ENCODE data around the gene KYNU.
"Not testable (repeated sequence)": the region's sequence is repeated elsewhere in the genome, so short reads cannot be mapped to it uniquely, and the experiment has no call there.

Gene KYNU

DNA sequence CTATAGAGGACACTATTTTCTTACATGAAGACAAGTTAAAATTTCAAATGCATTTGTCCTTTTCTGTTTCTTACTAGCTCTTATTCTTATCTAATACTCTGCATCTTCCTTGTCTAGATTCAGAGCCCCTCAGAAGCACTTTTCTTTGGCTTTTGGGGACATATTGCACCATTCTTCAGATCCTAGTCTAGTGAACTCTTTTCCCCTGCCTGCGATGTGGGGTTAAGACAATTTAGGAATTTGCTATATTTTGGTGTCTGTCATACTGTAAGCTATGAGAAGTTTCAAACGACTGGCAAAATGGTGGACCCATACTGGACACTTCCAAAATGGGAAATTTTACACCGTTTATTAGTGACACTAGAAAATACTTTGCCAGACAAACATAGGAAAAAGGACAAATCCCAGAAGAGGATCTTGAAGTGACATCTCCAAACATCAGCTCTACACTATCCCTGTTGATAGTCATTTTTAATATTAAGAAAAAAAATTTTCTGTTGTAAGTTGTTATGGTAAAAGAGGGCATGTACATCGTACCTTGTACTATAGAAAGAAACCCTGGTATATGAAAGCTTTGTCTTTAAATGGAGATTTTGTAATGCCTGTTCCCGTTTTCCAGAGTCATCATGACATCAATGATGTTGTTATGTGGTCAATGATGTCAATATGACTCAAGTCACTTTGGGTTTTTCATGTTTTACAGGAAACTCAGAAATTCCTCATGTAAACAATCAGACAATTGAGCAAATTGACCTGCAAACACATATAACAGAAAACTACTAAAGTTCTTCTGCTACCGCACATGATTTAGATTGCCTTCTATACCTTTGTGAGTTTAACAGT is 4.4 kb upstream of the KYNU start:
- DNase-seq: no peak

DNA sequence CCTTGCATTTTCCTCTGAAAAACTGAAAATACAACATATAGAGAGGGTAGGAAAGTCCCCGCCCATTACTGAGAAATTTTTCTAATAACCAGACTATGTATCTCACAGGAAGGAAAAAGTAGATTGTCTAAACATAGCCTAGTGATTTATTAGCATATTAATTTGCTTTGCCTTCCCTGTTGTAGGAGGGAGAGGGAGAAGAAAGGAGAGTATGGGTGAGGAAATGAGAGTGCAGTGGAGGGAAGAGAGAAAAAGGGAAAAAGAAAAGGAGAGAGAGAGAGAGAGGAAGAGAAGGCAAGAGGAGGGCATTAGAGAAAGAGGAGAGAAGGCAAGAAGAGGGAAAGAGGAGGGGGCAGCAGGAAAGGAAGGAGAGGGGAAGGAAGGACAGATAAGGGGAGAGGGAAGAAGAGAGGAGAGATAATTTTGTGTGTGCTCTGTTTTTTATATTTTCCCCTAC is 3.6 kb upstream of the KYNU start:
- no peak for DNase-seq

DNA sequence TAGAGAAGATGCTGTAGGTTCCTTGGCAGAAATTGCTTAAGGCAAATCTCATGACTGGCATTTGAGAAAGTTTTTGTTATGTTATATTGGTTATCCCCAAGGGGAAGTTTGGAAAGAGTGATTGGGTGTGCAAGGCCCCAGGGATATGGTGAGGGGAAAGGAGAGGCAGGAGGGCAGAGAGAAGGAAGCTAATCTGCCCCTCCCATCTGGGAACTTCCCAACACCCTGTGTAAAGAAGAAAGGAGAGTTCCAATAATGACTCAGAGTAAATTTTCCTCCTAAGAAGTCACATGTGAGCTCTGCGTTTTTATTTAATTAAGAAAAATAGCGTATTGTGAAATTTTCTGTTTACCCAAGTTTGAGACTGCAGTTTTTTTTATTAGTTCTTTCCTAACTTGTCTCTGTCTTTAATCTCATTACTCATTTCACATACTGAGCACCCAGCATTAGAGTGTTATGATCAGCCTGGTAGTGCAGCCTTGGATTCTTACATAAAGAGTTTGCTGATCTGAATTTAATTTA is 3.1 kb upstream of the KYNU start:
- no peak for DNase-seq

DNA sequence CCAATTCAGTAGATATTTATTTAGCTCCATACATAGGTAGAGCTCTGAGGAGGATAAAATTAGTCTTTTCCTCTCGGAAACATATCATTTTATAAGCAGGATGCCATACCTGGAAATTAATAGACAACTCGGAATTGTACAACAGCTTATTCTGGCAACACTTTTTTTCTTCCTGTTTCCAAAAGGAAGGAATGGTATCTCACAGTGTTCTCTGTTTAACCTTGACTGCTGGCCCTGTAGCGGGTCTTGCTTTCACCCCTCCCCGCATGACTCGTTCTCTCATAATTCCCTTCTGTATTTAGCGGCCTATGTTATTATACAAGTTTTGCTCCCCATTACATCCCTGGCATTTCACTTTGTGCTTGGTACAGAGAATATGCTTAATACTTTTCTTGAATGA is 2.5 kb upstream of the KYNU start:
- no peak for DNase-seq

DNA sequence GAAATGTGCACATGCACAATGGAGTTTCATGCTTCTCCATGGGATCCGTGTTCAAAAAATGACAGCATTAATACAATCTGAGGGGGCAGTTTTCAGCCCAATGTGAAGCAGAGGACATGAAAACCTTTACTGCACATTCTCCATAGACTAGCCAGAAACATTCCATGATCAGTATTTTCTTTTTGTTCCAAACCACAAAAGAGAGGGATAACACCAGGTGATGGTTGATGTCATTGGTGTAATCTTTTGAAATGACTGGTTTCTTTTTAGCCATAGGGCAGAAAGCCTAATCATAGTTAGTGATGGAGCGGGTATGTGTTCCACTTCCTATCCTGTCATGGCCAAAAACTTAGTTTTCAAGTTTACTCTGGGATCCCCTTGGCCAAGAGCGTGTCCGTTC is 1.8 kb upstream of the KYNU start:
- no peak for DNase-seq

DNA sequence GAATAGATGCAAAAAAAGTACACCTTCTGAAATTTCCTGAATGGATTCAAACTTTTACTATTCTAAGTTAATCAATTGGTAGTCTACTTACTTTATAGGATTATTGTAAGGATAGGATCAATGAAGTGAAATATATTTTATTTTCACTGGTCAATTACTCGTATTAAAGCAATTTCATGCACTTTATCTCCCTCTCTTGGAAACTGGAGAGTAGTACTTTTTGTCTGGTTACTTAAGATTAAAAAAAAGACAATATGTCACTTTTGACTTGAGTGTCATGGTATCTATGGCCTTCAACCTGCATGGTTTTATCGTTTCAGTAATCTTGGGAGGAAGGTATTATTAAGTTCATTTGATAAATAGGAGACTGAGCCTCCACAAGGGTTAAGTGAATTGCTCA is 1.0 kb upstream of the KYNU start:
- DNase-seq: no peak

DNA sequence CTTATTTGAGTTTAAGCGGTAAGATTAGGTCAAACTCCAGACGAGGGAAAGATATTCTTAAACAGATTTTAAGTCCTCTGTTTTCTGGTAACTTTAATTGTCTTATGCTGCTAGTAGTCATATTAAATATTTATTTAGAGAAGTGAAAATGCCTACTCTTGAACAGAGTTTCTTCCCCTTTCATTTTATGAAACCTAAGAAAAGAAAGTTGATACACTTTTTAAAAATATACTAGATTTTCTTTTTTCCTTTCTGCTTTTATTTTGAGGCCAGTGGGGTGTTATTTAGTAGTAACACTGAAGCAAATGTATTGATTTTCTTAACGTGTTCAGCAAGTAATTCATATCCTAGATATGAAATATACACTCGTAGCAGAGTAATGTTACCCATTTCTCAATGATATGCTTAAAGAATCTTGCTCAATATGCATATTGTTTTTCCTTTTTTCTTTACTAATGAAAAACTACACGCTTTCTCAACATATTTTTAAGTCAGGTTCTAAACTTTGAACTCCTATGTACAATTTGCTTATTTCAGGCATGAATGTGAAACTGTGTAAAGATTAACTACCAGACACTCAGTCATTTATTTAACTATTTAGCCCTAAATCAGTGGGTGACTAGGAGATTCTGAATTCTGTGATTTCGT is 691 bp downstream of the KYNU start:
- DNase-seq: no peak

DNA sequence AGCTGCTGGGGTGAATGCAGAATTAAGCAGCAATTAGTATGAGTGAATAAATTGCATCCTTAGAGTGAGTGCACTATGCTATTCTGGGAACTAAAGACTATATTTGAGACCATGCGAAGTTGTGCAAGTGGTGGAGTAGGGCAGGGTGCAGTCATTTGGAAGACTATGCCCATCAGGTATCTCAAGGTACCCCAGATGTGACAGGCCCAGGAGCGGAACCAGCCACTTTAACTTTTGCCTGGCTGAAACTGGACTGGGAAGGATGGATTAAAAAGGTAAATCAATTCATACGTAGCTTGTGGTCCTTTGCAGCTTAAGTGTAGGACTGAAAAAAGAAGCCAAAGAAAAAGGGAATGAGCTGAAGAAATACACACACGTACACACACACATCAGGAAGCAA is 1.7 kb downstream of the KYNU start:
- DNase-seq: no peak

DNA sequence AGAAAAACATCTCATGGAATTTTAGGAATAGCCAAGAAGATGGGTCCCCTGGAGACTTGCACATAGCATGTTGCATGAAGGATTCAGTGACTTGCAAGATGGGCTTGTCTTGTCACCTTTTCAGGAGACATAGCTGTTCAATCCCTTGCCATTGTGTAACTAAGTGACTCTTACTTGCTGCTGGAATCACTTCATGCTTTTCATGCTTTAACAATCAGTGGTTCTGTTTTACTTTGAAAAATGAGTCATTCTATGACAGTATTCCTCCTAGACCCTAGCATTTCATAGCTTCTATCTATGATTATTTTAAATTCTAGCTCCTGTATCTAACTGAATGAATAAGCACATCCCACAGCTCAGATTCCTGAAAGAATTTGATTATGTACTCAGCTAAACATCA is 2.8 kb downstream of the KYNU start:
- no peak for DNase-seq

DNA sequence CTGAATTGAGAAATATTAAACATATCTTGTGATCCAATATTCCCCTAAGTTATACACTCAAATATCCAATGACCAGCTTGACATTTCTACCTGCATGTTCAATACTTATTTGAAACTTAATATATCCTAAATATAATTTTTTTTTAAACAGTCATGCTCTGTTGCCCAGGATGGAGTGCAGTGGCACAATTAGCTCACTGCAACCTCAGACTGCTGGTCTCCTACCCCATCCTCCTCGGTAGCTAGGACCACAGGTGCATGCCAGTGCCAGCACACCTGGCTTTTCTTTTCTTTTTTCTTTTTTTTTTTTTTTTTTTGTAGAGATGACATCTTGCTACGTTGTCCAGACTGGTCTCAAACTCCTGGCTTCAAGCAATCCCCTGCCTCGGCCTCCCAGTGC is 4.2 kb downstream of the KYNU start:
- DNase-seq: no peak

DNA sequence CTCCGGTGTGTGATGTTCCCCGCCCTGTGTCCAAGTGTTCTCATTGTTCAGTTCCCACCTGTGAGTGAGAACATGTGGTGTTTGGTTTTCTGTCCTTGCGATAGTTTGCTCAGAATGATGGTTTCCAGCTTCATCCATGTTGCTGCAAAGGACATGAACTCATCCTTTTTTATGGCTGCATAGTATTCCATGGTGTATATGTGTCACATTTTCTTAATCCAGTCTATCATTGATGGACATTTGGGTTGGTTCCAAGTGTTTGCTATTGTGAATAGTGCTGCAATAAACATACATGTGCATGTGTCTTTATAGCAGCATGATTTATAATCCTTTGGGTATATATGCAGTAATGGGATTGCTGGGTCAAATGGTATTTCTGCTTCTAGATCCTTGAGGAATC is 5.0 kb downstream of the KYNU start:
- not testable (repeated sequence) for DNase-seq

DNA sequence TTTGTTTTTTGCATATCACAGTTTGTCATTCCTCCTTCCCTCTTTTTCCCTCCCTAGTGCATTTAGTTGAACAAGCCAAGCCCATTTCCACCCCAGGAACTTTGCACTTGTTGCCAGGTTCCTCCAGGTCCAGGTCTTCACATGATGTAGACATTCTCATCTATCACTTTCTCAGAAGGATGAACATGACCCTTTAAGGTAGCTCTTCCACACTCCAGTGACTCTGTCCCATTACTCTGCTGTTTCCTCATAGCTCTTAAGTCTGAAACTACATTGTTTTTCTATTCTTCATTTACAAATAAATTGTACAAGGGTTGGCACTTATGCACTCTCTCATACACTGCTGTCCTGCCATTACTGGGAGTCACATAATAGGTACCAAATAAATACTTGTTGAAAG is 6.1 kb downstream of the KYNU start:
- no peak for DNase-seq

DNA sequence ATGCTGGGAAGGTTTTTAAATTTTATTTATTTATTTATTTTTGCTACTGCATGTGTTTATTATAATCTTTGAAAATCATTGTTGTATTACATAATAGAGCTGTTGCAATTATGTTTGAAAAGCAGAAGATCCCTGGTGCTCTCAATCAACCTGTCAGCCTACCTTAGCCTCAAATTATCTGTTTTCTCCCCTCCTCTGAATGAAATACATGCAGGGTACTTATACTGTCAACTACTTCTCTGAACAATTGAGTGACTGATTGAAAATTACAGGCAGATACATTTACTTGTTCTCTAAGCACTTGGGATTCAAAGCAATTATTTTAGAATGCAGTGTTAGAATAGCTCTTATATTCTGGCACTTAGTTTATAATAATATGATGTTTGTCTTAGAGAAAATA is 8.1 kb downstream of the KYNU start:
- DNase-seq: peak in 2 of 3 experiments; percentile 15 to 73

DNA sequence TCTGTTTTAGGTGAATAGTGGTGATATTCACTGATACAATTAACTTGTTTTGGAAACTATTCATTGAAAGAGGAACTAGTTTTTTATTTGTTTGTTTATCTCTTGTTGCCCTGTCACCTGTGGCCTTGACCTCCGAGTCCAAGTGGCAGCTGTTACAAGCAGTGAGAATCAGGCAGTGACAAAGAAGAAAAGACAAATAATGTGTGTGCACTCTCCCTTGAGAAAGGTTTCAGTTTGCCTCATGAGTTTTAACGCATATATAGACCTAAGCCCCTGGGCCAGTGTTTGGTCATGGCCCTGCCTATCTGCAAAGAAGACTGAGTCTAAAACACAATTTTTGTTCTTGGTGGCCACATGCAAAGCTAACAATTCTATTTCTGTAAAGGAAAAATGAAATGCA is 15.3 kb downstream of the KYNU start:
- peak in 1 of 3 experiments; percentile 16 for DNase-seq

DNA sequence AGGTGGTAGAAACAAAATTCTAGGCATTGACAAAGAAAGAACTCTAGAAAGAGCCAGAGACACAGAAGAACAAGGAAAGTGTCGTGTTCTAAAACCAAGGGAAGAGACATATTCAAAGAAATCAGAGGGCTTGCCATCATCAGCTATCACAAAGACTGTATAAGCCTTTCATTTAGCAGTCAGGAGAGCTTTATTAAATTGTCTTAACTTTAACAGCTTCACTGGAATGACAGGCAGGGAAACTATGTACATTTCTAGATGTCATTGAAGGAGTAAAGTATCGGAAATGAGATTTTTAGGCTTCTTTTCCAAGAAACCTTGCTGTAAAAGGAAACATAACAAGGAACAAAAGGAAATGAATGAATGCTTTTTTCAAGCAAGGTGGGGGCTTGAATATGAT is 15.8 kb downstream of the KYNU start:
- no peak for DNase-seq

DNA sequence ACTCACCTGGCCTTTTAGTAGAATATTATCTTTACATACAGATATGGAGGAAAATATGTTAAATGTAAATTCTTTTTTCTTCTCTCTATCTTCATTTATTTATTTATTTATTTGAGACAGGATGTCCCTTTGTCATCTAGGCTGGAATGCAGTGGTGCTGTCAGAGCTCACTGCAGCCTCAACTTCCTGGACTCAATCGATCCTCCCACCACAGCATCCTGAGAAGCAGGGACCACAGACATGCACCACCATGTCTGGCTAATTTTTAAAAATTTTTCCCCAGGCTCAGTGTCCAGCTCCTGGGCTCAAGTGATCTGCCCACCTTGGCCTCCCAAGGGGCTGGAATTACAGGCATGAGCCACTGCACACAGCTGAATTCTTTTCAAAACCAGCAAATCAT is 20.3 kb downstream of the KYNU start:
- peak in 1 of 3 experiments; percentile 29 for DNase-seq

DNA sequence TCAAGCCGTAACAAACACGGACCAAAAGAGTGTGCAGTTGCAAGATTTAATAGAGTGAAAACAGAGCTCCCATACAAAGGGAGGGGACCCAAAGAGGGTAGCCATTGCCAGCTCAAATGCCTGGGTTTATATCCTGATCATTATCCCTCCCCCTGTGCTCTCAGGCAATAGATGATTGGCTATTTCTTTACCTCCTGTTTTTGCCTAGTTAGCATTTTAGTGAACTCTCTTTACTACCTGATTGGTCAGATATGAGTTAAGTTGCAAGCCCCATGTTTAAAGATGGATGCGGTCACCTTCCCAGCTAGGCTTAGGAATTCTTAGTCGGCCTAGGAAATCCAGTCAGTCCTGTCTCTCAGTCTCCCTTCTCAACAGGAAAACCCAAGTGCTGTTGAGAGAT is 22.9 kb downstream of the KYNU start:
- DNase-seq: not testable (repeated sequence)

DNA sequence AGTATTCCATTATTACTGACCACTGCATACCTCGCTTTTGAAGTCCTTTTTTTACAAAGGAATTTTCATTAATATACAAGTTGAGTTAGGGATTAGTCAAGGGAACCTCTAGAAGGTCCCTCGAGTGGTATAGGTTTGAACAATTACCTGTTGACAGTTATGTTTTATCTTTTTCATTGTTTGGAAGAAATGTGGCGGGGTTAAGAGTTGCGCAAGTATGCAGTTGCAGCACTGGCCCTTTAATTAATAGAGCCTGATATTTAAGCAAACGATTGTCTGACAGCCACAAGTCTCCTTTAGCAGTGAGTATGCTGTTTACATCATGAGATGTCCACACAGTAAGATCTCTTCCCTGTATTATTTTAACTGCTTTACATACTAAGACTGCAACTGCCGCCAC is 24.3 kb downstream of the KYNU start:
- DNase-seq: no peak

DNA sequence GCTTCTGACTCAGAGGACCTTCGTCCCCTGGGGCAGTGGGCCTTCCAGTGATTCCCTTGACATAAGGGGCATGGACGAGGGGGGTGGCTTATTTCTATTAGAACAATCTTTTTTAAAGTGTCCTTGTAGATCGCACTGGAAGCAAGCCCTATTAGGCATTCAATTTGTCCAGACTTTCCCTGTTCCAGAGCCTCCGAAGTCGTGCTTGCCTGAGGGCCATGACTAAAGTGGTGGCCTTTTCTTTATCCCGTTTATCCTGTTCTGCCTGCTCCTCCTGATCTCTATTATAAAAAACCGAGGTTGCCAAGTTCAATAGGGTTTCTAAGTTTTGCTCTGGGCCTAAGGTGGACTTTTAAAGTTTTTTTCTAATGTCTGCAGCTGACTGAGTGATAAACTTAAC is 26.3 kb downstream of the KYNU start:
- DNase-seq: not testable (repeated sequence)

DNA sequence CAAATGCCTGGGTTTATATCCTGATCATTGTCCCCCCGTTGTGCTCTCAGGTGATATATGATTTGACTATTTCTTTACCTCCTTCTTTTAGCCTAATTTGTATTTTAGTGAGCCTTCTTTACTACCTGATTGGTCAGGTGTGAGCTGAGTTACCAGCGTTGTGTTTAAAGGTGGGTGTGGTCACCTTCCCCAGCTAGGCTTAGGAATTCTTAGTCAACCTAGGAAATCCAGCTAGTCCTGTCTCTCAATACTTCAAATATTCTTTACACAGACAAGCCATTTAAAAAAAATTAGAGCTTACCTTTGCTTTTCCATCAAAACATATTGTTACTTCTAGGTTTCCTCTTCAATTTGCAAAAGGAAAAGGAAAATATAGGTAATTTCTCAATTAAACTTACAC is 30.2 kb downstream of the KYNU start:
- no peak for DNase-seq

DNA sequence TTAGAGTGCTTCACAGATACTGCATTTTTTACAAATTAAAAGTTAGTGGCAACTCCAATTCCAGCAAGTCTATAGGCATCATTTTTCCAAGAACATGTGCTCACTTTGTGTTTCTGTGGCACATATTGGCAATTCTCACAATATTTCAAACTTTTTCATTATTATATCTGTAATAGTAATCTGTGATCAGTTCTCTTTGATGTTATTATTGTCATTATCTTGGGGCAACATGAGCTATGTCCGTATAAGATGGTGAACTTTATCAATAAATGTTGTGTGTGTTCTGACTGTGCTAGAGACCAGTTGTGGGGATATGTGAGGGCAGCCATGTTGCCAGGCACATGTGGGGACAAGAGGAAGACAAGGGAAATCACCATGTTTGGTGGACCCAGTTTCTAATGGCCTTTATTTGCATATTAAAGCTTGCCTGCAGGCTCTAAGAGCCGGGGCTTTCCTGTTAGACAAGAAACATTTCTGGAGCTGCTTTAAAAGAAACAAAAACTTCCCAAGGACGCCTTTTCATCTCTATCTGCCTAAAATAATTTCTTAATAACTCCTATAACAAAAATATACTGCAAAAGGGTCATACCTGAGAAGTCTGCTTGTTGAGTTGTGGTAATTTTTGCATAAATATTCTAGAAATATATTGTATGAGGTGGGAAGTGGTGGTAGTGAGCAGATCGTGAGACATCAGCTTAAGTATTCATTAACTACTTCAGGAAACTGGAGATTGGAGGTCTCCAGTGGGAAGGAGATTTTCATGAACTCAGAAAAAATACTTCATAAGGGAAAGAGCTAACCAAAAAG is 37.2 kb downstream of the KYNU start:
- DNase-seq: no peak

DNA sequence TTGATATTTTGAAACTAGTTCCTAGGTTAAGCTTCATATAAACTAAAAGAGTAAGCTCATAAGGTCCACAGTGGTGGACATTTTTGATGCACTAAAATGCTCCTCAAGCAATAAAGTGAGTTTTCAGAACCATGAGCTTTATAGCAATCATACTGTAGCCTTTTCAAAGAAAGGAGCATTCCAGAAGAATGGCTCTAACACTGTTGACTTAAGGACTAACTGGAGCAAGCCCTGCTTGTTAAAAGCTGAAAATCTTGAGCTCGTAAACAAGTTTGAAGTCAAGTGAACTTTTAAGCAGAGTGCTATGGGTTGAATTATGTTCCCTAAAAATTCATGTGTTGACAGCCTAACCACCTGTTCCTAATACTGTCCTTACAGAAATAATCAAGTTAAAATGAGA is 38.0 kb downstream of the KYNU start:
- no peak for DNase-seq

DNA sequence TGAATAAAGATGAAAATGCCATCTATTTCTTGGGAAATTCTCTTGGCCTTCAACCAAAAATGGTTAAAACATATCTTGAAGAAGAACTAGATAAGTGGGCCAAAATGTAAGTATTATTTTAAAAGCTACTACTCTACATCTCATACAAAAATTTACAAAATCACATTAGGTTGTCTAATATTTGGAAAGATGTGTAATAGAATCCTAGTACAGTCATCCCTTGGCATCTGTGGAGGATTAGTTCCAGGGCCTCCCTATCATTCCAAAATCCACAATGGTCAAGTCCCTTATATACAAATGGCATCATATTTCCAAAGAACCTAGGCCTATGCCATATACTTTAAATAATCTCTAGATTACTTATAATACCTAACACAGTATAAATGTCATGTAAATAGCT is 41.2 kb downstream of the KYNU start:
- DNase-seq: no peak

DNA sequence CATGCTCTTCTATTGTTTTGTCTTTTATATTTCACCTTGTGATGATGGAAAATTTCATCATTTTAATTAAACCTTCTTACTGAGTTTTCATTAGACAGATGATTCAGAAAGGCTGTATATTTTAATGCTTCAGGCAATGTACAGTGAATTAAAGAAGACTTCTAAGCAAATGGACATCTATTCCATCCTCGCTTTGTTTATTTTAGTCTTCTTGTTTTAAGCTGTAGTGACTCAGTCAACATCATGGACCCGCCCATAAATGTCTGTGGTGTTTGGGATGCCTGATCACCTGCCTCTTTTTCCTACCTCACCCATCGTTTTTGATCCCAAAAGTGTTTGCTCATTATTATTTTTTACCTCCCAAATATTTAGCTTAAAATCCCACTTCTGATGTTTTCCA is 43.1 kb downstream of the KYNU start:
- no peak for DNase-seq
